Kasumi-1 (cell line): ENCODE data around the gene GRID1.

Experiments used
- DNase-seq, 2 experiments: peaks; one replicate each; lab custom pipeline; 2025; lab: John Stamatoyannopoulos, UW

The GRID1 gene

GRCh38 chr10:86291616-86292340 is 74.8 kb downstream of the GRID1 start:
- no peak for DNase-seq

- no peak for DNase-seq
Measured at GRCh38 chr10:86290933-86291615, 75.5 kb downstream of the GRID1 start.

GRCh38 chr10:86289577-86289868 is 77.1 kb downstream of the GRID1 start:
- DNase-seq: no peak

- no peak for DNase-seq
Measured at GRCh38 chr10:86288695-86289576, 77.7 kb downstream of the GRID1 start.

- DNase-seq: no peak
Measured at GRCh38 chr10:86287966-86288579, 78.5 kb downstream of the GRID1 start.

GRCh38 chr10:86287110-86287793 is 79.3 kb downstream of the GRID1 start:
- DNase-seq: no peak

- DNase-seq: no peak
Measured at GRCh38 chr10:86286236-86287109, 80.1 kb downstream of the GRID1 start.

- DNase-seq: no peak
Measured at GRCh38 chr10:86285136-86285790, 81.3 kb downstream of the GRID1 start.

GRCh38 chr10:86284355-86285105 is 82.1 kb downstream of the GRID1 start:
- no peak for DNase-seq

- no peak for DNase-seq
Measured at GRCh38 chr10:86283466-86284287, 82.9 kb downstream of the GRID1 start.

- no peak for DNase-seq
Measured at GRCh38 chr10:86282664-86283465, 83.7 kb downstream of the GRID1 start.

GRCh38 chr10:86281396-86281795 is 85.2 kb downstream of the GRID1 start:
- no peak for DNase-seq

- no peak for DNase-seq
Measured at GRCh38 chr10:86269332-86269731, 97.3 kb downstream of the GRID1 start.

- no peak for DNase-seq
Measured at GRCh38 chr10:86267286-86268195, 99.1 kb downstream of the GRID1 start.

GRCh38 chr10:86266446-86267242 is 100.0 kb downstream of the GRID1 start:
- no peak for DNase-seq

- no peak for DNase-seq
Measured at GRCh38 chr10:86265895-86266259, 100.7 kb downstream of the GRID1 start.
